Ishikawa (cell line): ENCODE measurements around the gene CD59.

ENCODE experiments used
- CEBPB ChIP-seq: IDR thresholded peaks from 2 replicates; pipeline ENCODE4 v1.6.1; 2012
- CREB1 ChIP-seq: IDR thresholded peaks from 2 replicates; pipeline ENCODE4 v1.6.1; 2012; ENCODE audit warnings: low read depth
- EGR1 ChIP-seq: IDR thresholded peaks from 2 replicates; pipeline ENCODE4 v1.6.1; 2012
- EP300 ChIP-seq: IDR thresholded peaks from 2 replicates; pipeline ENCODE4 v1.6.1; 2012; ENCODE audit warnings: borderline replicate concordance
- FOXM1 ChIP-seq: IDR thresholded peaks from 2 replicates; pipeline ENCODE4 v1.6.1; 2012; ENCODE audit warnings: low read depth, borderline replicate concordance
- NFIC ChIP-seq: IDR thresholded peaks from 2 replicates; pipeline ENCODE4 v1.6.1; 2012
- RAD21 ChIP-seq: IDR thresholded peaks from 2 replicates; pipeline ENCODE4 v1.6.1; 2012; ENCODE audit warnings: low read depth
- REST ChIP-seq: IDR thresholded peaks from 2 replicates; pipeline ENCODE4 v1.6.1; 2012; ENCODE audit warnings: low read depth, mild to moderate bottlenecking
- TAF1 ChIP-seq: IDR thresholded peaks from 2 replicates; pipeline ENCODE4 v1.6.1; 2012; ENCODE audit warnings: low read depth, mild to moderate bottlenecking
- TCF12 ChIP-seq: IDR thresholded peaks from 2 replicates; pipeline ENCODE4 v1.6.1; 2012; ENCODE audit warnings: low read depth
- TEAD4 ChIP-seq: IDR thresholded peaks from 2 replicates; pipeline ENCODE4 v1.6.1; 2012
- YY1 ChIP-seq: IDR thresholded peaks from 2 replicates; pipeline ENCODE4 v1.6.1; 2012; ENCODE audit warnings: low read depth
- ZBTB7A ChIP-seq: IDR thresholded peaks from 2 replicates; pipeline ENCODE4 v1.6.1; 2012; ENCODE audit warnings: low read depth
- TF ChIP-seq, protein P1 (sequence below): IDR thresholded peaks from 2 replicates; pipeline ENCODE4 v1.6.1; 2012
- TF ChIP-seq, protein P2 (sequence below): IDR thresholded peaks from 2 replicates; pipeline ENCODE4 v1.6.1; 2012

The CD59 gene

DNA sequence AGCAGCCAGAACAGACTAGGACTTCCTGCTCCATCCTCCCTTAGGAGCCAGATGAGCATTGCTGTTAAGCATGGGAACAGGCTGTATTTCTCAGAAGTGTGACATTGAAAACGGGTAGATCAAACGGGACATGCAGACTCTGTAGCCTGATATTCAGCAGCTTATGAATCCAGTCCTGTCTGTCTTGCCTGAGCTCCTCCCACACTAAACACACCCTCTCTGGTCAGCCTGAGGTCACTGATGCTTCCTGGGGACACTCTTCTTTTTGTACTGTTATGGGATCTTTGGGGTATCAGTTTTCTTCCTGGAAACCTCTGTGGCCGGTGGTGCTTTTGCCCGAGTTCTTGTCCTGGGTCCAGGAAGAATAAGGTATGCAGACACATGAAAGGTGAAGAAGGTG is 71.4 kb downstream of the CD59 start:
- TF ChIP-seq, protein P1, sequence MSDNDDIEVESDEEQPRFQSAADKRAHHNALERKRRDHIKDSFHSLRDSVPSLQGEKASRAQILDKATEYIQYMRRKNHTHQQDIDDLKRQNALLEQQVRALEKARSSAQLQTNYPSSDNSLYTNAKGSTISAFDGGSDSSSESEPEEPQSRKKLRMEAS = no peak

DNA sequence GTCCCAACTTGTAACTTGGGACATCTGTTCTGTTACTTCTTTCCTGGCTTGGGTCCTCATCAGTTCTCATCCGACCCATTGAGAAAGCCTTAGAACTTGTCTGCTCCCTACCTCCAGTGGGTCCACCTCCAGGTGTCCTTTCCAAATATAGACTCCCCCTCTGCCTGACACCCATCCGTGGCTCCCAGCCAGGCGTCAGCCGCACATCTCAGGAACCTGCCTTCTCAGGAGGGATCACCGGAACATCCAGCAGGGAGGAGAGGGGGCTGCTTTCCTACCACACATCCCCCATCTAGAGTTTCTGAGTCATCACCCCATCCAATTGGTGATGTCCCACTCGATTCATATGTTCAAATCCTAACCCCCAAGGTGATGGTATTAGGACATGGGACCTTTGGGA is 72.1 kb downstream of the CD59 start:
- TF ChIP-seq ZBTB7A = no peak
- TF ChIP-seq CEBPB = no peak
- no peak for TF ChIP-seq TAF1
- TF ChIP-seq NFIC = no peak
- no peak for TF ChIP-seq FOXM1
- no peak for TF ChIP-seq TCF12
- TF ChIP-seq, protein P2, sequence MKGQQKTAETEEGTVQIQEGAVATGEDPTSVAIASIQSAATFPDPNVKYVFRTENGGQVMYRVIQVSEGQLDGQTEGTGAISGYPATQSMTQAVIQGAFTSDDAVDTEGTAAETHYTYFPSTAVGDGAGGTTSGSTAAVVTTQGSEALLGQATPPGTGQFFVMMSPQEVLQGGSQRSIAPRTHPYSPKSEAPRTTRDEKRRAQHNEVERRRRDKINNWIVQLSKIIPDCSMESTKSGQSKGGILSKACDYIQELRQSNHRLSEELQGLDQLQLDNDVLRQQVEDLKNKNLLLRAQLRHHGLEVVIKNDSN = no peak
- no peak for TF ChIP-seq CREB1
- TF ChIP-seq REST = no peak
- TF ChIP-seq EP300 = no peak

DNA sequence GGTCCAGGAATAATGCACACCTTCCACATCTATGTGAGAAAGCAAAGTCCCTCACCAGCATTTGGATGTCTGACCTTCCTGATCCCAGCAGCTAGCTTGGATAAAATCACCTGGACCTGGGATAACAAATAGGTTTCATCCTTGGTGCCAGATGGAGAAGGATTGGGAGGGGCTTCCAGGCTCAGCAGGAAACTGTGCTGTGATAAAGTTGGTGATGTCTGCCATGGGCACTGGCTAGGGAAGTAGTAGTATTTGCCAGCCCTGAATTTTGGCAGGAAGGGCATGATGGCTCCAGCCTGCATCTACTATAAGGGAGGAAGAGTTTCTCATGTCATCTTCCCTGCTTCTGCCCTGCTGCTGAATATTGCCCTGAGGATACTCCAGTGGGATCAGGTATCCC is 73.1 kb downstream of the CD59 start:
- TF ChIP-seq CEBPB (no peak), NFIC (no peak), EGR1 (no peak), EP300 (no peak), CREB1 (no peak), FOXM1 (no peak), RAD21 (no peak), TCF12 (no peak), ZBTB7A (no peak), REST (no peak), TAF1 (no peak), YY1 (no peak), TEAD4 (no peak)
- TF ChIP-seq, protein P2 = no peak
- TF ChIP-seq, protein P1 = no peak

- no peak for TF ChIP-seq TAF1
- TF ChIP-seq REST = no peak
Measured at GRCh38 chr11:33660962-33661361, 75.3 kb downstream of the CD59 start.

DNA sequence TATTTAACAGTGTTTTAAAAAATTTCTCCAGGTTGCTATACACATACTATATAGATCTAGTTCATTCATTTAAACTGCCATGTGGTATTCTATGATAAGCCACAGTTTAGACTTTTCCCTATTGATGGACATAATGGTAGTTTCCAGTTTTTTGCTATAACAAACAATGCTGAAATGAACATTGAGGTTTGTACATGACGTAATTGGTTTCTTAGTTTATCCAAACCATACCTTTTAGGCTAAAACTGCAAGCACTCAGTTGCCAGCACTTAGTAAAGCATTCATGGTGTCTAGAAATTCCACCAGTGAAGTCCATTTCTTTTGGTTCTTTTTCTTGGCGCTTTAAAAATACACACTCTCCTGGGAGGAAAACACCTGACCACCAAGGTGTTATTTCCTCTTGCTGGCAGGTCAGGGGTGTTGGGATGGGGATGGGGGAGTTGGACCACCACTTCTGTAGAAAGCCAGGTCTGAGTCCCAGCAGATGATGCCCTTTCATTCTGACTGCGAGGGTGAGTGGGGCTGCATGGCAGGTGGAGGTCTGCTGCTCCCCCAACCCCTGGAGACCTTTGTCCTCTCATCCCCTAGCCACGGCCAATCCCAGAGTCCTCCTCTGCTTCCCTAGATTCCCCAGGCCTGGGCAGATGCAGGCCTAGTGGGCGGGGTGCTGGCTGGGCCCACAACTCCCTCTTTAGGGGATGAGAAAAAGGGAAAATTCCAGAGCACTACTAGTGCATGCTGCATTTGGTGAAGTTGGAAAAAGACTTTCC is 76.7 kb downstream of the CD59 start:
- TF ChIP-seq EP300 = no peak
- TF ChIP-seq NFIC = no peak
- TF ChIP-seq TCF12 = no peak
- TF ChIP-seq YY1 = no peak
- no peak for TF ChIP-seq TEAD4
- no peak for TF ChIP-seq RAD21
- TF ChIP-seq REST = no peak
